Stomach (tissue), 9 donors: Measurements from ENCODE around the gene ZMPSTE24. TPM values are rescaled to one million over a fixed set of nuclear protein-coding genes. Genes with fewer than 3 reads are reported as not detected.
"Not testable (repeated sequence)": the region's sequence is repeated elsewhere in the genome, so short reads cannot be mapped to it uniquely, and the experiment has no call there.

Experiments
- DNase-seq, 2 donors: peaks; one replicate each; pipeline versions ENCODE4 v3.0.0 to v3.0.0-alpha.2; 2013 to 2019
- H3K27ac ChIP-seq, 5 donors: fragments of 200-600 bp in 4 of 5; sonication (generic) in 4 of 5; one replicate each; pipeline ENCODE4 v1.5.1; 2013 to 2019; ENCODE audit warnings: mild to moderate bottlenecking in 1 of 5, moderate library complexity in 1 of 5
- H3K27me3 ChIP-seq, 3 donors: fragments of 200-600 bp; sonication (generic); one replicate each; pipeline ENCODE4 v1.5.1; 2017 to 2019; ENCODE audit warnings: mixed run types in 1 of 3
- H3K36me3 ChIP-seq, 4 donors: fragments of 200-600 bp; sonication (generic); 1 replicate in 3 of 4; 2 replicates in 1 of 4; pipeline ENCODE4 v1.5.1; 2016 to 2019
- H3K4me1 ChIP-seq, 4 donors: fragments of 200-600 bp; sonication (generic); one replicate each; pipeline ENCODE4 v1.5.1; 2016 to 2019
- H3K4me3 ChIP-seq, 4 donors: fragments of 200-600 bp; sonication (generic) in 3 of 4; one replicate each; pipeline ENCODE4 v1.5.1; 2016 to 2019; ENCODE audit warnings: mild to moderate bottlenecking in 1 of 4
- H3K9me3 ChIP-seq, 4 donors: fragments of 200-600 bp; sonication (generic); one replicate each; pipeline ENCODE4 v1.5.1; 2016 to 2019
- CTCF ChIP-seq, 7 experiments: fragments of 450-650 bp in 4 of 7; fragments of 200-600 bp in 3 of 7; sonication (generic) in 3 of 7; IDR thresholded peaks; one replicate each; pipeline ENCODE4 v1.5.1; 2016 to 2019; ENCODE audit warnings: antibody characterized with exemption in 7 of 7, control low read depth in 2 of 7, mild to moderate bottlenecking in 1 of 7
- EP300 ChIP-seq: sonication (generic); formaldehyde crosslinking; IDR thresholded peaks from one replicate; pipeline ENCODE4 v1.6.1; 2017; ENCODE audit warnings: antibody characterized with exemption
- POLR2A ChIP-seq, 4 donors: fragments of 450-650 bp; IDR thresholded peaks; one replicate each; pipeline ENCODE4 v1.6.1; 2016; ENCODE audit warnings: antibody characterized with exemption in 4 of 4, control low read depth in 2 of 4, mild to moderate bottlenecking in 1 of 4, moderate library complexity in 1 of 4
- POLR2AphosphoS5 ChIP-seq, 3 donors: sonication (generic); formaldehyde crosslinking; IDR thresholded peaks; one replicate each; pipeline ENCODE4 v1.6.1; 2016; ENCODE audit warnings: antibody characterized with exemption in 3 of 3
- WGBS, 5 donors: extraction: QIAGEN DNeasy Blood & Tissue Kit in 3 of 5; methylation state at CpG; one replicate each; pipeline versions ENCODE4 v1.1.5 to v1.1.7; 2013 to 2018; 5-methylcytosine and 5-hydroxymethylcytosine counted together
- intact Hi-C: fragments of 100-400 bp; cut with DNase I; formaldehyde crosslinking; loops from one replicate; pipeline ENCODE4 v1.15.1; 2023; ENCODE audit warnings: low total_unique reads
- polyA plus RNA-seq, 3 donors: library from polyadenylated mRNA; stranded (reverse); fragments of 200-250 nt; gene quantifications; one replicate each; pipeline ENCODE4 v1.2.3, GENCODE V29; 2013
- total RNA-seq, 5 donors: library from RNA; depleted of rRNA; stranded (reverse); fragments of >200 nt; gene quantifications; one replicate each; pipeline versions ENCODE4 v1.1.0 to v1.2.3, GENCODE V29; 2014 to 2016
- donor health status: healthy with polysubstance abuse.
- donor health status: Bipolar disorder and iron deficiency.
- donor health status: healthy.

ZMPSTE24 gene
- total and polyA plus RNA-seq, 8 donors: 7.8 to 67.7 (median 16.8) TPM

DNA sequence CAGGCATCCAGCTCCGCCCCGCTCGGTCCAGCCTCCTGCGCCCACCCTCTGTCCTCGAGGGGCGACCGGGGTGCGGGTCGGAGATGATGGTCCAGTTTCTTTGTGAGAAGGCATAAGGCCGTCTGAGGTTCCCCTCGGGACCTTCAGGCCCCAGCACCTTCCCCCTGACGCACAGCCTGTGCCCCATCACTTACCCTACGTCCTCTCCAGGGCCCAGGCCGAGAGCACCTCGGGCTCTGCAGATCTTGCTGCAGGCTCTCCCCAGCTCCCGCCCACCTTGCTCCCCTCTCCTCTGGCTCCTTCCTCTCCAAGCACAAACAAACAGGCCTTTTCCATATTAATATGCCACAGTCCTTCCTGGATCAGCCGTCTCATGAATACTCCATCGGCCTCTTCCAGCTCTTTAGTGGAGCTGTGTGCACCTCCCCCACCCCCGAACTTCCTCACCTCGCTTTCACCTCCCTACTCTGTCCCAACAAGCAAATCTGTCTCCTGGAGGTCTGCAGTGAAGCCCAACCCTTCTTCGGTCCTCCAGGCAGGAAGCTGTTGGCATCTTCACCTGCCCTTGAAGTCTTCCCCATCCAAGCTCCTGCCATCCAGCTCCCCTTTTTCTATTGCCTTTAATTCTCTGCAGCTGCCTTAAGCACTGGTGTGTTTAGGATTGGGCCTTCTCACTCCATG is 59.5 kb downstream of the ZMPSTE24 start:
- WGBS, 5 donors: 36 to 44% (median 40%) methylated on average over 12 to 21 of the region's 21 CpGs
- no peak overlapping the region for H3K27ac ChIP-seq
- intact Hi-C loops: no loop called here
- H3K36me3 ChIP-seq: no peaks in the 10 kb centered on the region
- peaks cover 24 to 38% (median 31%) of the 10 kb centered on the region in 4 donors for H3K4me1 ChIP-seq
- no peaks in the 10 kb centered on the region for H3K9me3 ChIP-seq
- TF ChIP-seq EP300: no peak
- H3K27me3 ChIP-seq: peaks cover 4 to 51% (median 16%) of the 10 kb centered on the region in 3 donors
- no peak for DNase-seq
- peak overlapping the region; percentile 43 to 71 (median 52) for H3K4me3 ChIP-seq

GRCh38 chr1:40318476-40318875 is 60.4 kb downstream of the ZMPSTE24 start:
- no peaks in the 10 kb centered on the region for H3K9me3 ChIP-seq
- 87 to 92% (median 90%) methylated on average over 4 of the region's 4 CpGs for WGBS, 5 donors
- peaks cover 4 to 51% (median 16%) of the 10 kb centered on the region in 3 donors for H3K27me3 ChIP-seq
- no peaks in the 10 kb centered on the region for H3K36me3 ChIP-seq
- H3K4me1 ChIP-seq: peaks cover 24 to 34% (median 31%) of the 10 kb centered on the region in 4 donors
- H3K27ac ChIP-seq: no peak overlapping the region
- TF ChIP-seq POLR2AphosphoS5 (IDR thresholded peaks at IDR 0.05) (no peak), POLR2A (IDR thresholded peaks at IDR 0.05) (no peak), CTCF (IDR thresholded peaks at IDR 0.05) (no peak), EP300 (no peak)
- no peak overlapping the region for H3K4me3 ChIP-seq
- intact Hi-C loops: no loop called here
- DNase-seq: no peak

DNA sequence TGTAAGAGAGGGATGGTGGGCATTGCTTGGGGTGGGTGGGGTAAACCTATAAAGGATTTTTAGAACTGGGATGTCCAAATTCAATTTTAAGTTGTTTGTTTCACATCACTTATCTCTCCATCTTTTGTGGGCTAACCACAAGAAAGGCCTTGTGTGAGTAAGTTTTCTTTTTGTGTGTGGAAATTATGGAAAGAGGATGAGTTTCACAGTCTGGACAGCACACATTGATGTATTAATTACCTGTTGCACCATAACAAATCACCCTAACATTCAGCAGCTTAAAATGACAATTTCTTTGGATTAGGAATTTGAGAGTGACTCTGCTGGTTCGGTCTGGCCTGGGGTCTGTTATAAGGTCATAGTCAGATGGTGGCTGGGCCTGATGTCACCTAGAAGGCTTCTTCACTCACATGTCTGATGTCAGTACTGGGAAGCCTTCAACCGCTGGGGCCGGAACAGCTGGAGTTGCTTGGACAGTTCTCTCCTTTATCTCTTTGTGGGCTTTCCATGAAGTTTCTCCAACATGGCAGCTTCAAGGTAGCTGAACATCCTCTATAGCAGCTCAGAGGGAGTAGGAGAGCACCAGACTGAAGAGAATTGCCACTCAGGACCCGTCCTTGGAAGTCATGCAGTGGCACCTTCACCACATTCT is 61.1 kb downstream of the ZMPSTE24 start:
- no peaks in the 10 kb centered on the region for H3K9me3 ChIP-seq
- peaks cover 4 to 51% (median 16%) of the 10 kb centered on the region in 3 donors for H3K27me3 ChIP-seq
- H3K36me3 ChIP-seq: no peaks in the 10 kb centered on the region
- no peak overlapping the region for H3K27ac ChIP-seq
- peaks cover 24 to 34% (median 31%) of the 10 kb centered on the region in 4 donors for H3K4me1 ChIP-seq
- TF ChIP-seq CTCF (IDR thresholded peaks at IDR 0.05): no peak
- TF ChIP-seq EP300: no peak
- TF ChIP-seq POLR2A (IDR thresholded peaks at IDR 0.05): no peak
- TF ChIP-seq POLR2AphosphoS5 (IDR thresholded peaks at IDR 0.05): no peak
- DNase-seq: no peak
- no peak overlapping the region for H3K4me3 ChIP-seq
- intact Hi-C loops: no loop called here
- WGBS, 5 donors: 92 to 95% (median 95%) methylated on average over 4 of the region's 4 CpGs

- 42 to 94% (median 80%) methylated on average over 1 of the region's 1 CpG for WGBS, 5 donors
- H3K27ac ChIP-seq, H3K4me3 ChIP-seq, H3K4me1 ChIP-seq, H3K36me3 ChIP-seq, DNase-seq, H3K9me3 ChIP-seq, H3K27me3 ChIP-seq: not testable (repeated sequence)
- intact Hi-C loops: loop anchor here (10.0 kb wide), 1 partner anchor 187 kb away; no protein-coding TSS in a partner anchor
Observed at GRCh38 chr1:40331403-40331802, 73.4 kb downstream of the ZMPSTE24 start.

- Histone ChIP-seq H3K4me1 (no peaks in the 10 kb centered on the region), H3K4me3 (no peak overlapping the region), H3K27me3 (no peaks in the 10 kb centered on the region), H3K9me3 (peaks cover 0 to 9% (median 0%) of the 10 kb centered on the region in 4 donors), H3K36me3 (no peaks in the 10 kb centered on the region), H3K27ac (no peak overlapping the region)
- DNase-seq: no peak
- TF ChIP-seq POLR2A (IDR thresholded peaks at IDR 0.05) (no peak), POLR2AphosphoS5 (IDR thresholded peaks at IDR 0.05) (no peak), CTCF (IDR thresholded peaks at IDR 0.05) (no peak), EP300 (no peak)
- intact Hi-C loops: loop anchor here (10.0 kb wide), 1 partner anchor 188 kb away; no protein-coding TSS in a partner anchor
- 87 to 96% (median 90%) methylated on average over 1 of the region's 1 CpG for WGBS, 5 donors
Observed at GRCh38 chr1:40332695-40333094, 74.7 kb downstream of the ZMPSTE24 start.
